ENCODE measurements around the gene FNDC3B.

The FNDC3B gene

GRCh38 chr3:172277151-172277652 lies 237.8 kb downstream of the FNDC3B start:
- TF ChIP-seq TCF12 (IDR thresholded peaks at IDR 0.05; ENCODE audit: low read depth) (no peak), EP300 (IDR thresholded peaks at IDR 0.05; ENCODE audit: borderline replicate concordance) (no peak), TAF1 (IDR thresholded peaks at IDR 0.05; ENCODE audit: low read depth) (no peak), MAX (IDR thresholded peaks at IDR 0.05) (no peak), YY1 (IDR thresholded peaks at IDR 0.05; ENCODE audit: low read depth) (no peak)
- TF ChIP-seq, protein P1, sequence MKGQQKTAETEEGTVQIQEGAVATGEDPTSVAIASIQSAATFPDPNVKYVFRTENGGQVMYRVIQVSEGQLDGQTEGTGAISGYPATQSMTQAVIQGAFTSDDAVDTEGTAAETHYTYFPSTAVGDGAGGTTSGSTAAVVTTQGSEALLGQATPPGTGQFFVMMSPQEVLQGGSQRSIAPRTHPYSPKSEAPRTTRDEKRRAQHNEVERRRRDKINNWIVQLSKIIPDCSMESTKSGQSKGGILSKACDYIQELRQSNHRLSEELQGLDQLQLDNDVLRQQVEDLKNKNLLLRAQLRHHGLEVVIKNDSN (IDR thresholded peaks at IDR 0.05) = no peak

DNA sequence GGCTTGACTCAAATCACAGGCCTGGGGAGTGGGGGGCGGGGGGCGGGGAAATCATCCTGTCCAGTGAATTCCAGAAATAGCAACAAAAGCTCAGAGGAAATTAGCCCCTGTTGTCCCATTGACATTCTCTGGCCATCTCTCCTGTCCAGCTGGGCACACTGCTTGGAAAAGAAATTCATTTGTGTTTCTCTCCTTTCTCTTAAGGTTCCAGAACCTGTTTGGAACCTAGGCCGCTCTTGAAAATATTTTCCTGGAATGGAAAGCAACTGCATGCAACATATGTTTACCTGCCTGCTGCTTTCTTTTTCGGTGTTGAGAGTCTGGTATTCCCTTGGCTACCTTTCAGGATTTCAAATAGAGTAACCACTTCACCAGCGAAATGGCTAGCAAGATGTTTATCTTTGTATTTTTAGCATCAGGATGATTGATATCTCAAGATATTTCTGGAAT lies 239.8 kb downstream of the FNDC3B start:
- TF ChIP-seq CEBPB (IDR thresholded peaks at IDR 0.05) = no peak
- TF ChIP-seq EP300 (IDR thresholded peaks at IDR 0.05; ENCODE audit: borderline replicate concordance) = no peak
- TF ChIP-seq TCF12 (IDR thresholded peaks at IDR 0.05; ENCODE audit: low read depth) = no peak
- no peak for TF ChIP-seq RAD21 (IDR thresholded peaks at IDR 0.05; ENCODE audit: low read depth)
- no peak for TF ChIP-seq YY1 (IDR thresholded peaks at IDR 0.05; ENCODE audit: low read depth)
- TF ChIP-seq MAX (IDR thresholded peaks at IDR 0.05) = no peak
- TF ChIP-seq FOXM1 (IDR thresholded peaks at IDR 0.05; ENCODE audit: borderline replicate concordance, low read depth) = no peak

DNA sequence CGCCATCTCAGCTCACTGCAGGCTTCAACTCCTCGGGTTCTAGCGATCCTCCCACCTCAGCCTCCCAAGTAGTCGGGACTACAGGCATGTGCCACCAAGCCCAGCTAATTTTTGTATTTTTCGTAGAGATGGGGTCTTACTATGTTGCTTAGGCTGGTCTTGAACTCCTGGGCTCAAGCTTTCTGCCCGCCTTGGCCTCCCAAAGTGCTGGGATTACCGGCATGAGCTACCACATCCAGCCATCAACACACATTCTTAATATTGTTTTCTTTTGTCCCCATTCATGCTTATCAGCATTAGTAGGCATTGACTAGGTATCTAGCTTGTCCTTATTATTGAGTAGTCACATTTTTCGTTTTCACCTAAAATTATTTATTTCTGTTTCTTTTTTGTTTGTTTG lies 240.6 kb downstream of the FNDC3B start:
- TF ChIP-seq RAD21 (IDR thresholded peaks at IDR 0.05; ENCODE audit: low read depth) = no peak
- no peak for TF ChIP-seq TEAD4 (IDR thresholded peaks at IDR 0.05)
- TF ChIP-seq CEBPB (IDR thresholded peaks at IDR 0.05) = no peak
- TF ChIP-seq TAF1 (IDR thresholded peaks at IDR 0.05; ENCODE audit: low read depth) = no peak
- TF ChIP-seq CREB1 (IDR thresholded peaks at IDR 0.05; ENCODE audit: low read depth) = no peak
- no peak for TF ChIP-seq MAX (IDR thresholded peaks at IDR 0.05)
- TF ChIP-seq FOXM1 (IDR thresholded peaks at IDR 0.05; ENCODE audit: borderline replicate concordance, low read depth) = no peak
- no peak for TF ChIP-seq YY1 (IDR thresholded peaks at IDR 0.05; ENCODE audit: low read depth)
- TF ChIP-seq TCF12 (IDR thresholded peaks at IDR 0.05; ENCODE audit: low read depth) = no peak
- no peak for TF ChIP-seq ZBTB7A (IDR thresholded peaks at IDR 0.05; ENCODE audit: low read depth)
- TF ChIP-seq, protein P1 (IDR thresholded peaks at IDR 0.05) = no peak
- TF ChIP-seq EGR1 (IDR thresholded peaks at IDR 0.05) = no peak

- TF ChIP-seq, protein P1 (IDR thresholded peaks at IDR 0.05) = no peak
- TF ChIP-seq TEAD4 (IDR thresholded peaks at IDR 0.05) (no peak), MAX (IDR thresholded peaks at IDR 0.05) (no peak), CEBPB (IDR thresholded peaks at IDR 0.05) (no peak)
Observed at GRCh38 chr3:172280406-172281051, 241.2 kb downstream of the FNDC3B start.

- TF ChIP-seq EP300 (IDR thresholded peaks at IDR 0.05; ENCODE audit: borderline replicate concordance) (no peak), NFIC (IDR thresholded peaks at IDR 0.05) (no peak), EGR1 (IDR thresholded peaks at IDR 0.05) (no peak), ZBTB7A (IDR thresholded peaks at IDR 0.05; ENCODE audit: low read depth) (no peak), CREB1 (IDR thresholded peaks at IDR 0.05; ENCODE audit: low read depth) (no peak), MAX (IDR thresholded peaks at IDR 0.05) (no peak), FOXM1 (IDR thresholded peaks at IDR 0.05; ENCODE audit: borderline replicate concordance, low read depth) (no peak), TEAD4 (IDR thresholded peaks at IDR 0.05) (no peak), TAF1 (IDR thresholded peaks at IDR 0.05; ENCODE audit: low read depth) (no peak), RAD21 (IDR thresholded peaks at IDR 0.05; ENCODE audit: low read depth) (no peak), TCF12 (IDR thresholded peaks at IDR 0.05; ENCODE audit: low read depth) (no peak), CEBPB (IDR thresholded peaks at IDR 0.05) (no peak), YY1 (IDR thresholded peaks at IDR 0.05; ENCODE audit: low read depth) (no peak)
- TF ChIP-seq, protein P1 (IDR thresholded peaks at IDR 0.05) = no peak
- TF ChIP-seq, protein P2, sequence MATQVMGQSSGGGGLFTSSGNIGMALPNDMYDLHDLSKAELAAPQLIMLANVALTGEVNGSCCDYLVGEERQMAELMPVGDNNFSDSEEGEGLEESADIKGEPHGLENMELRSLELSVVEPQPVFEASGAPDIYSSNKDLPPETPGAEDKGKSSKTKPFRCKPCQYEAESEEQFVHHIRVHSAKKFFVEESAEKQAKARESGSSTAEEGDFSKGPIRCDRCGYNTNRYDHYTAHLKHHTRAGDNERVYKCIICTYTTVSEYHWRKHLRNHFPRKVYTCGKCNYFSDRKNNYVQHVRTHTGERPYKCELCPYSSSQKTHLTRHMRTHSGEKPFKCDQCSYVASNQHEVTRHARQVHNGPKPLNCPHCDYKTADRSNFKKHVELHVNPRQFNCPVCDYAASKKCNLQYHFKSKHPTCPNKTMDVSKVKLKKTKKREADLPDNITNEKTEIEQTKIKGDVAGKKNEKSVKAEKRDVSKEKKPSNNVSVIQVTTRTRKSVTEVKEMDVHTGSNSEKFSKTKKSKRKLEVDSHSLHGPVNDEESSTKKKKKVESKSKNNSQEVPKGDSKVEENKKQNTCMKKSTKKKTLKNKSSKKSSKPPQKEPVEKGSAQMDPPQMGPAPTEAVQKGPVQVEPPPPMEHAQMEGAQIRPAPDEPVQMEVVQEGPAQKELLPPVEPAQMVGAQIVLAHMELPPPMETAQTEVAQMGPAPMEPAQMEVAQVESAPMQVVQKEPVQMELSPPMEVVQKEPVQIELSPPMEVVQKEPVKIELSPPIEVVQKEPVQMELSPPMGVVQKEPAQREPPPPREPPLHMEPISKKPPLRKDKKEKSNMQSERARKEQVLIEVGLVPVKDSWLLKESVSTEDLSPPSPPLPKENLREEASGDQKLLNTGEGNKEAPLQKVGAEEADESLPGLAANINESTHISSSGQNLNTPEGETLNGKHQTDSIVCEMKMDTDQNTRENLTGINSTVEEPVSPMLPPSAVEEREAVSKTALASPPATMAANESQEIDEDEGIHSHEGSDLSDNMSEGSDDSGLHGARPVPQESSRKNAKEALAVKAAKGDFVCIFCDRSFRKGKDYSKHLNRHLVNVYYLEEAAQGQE (IDR thresholded peaks at IDR 0.05; ENCODE audit: low read depth) = no peak
Observed at GRCh38 chr3:172281884-172282283, 242.5 kb downstream of the FNDC3B start.

DNA sequence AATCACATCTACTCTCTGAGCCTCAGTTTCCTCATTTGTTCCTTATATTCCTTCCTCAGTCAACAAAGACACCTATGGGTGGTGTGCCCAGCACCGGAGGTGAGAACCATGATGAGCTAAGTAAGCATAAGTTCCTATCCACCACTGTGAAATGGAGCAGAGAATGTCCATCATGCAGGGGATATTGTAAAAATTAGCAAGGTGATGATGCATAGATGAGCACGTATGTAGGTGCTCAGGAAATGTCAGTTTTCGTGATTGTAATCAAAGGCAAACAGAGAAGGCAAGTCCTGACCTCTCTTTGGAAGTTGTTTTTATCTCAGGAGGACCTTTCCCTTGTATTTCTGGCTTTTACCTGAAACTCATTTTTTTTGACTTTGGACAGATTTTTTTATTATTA lies 243.5 kb downstream of the FNDC3B start:
- no peak for TF ChIP-seq NFIC (IDR thresholded peaks at IDR 0.05)
- no peak for TF ChIP-seq FOXM1 (IDR thresholded peaks at IDR 0.05; ENCODE audit: borderline replicate concordance, low read depth)
- no peak for TF ChIP-seq RAD21 (IDR thresholded peaks at IDR 0.05; ENCODE audit: low read depth)
- TF ChIP-seq MAX (IDR thresholded peaks at IDR 0.05) = no peak

Measured in Ishikawa (cell line).